WI38 (cell line): ENCODE data around the gene PPME1.
"Not testable (repeated sequence)": the region's sequence is repeated elsewhere in the genome, so short reads cannot be mapped to it uniquely, and the experiment has no call there.

ENCODE experiments used
- H3K4me3 ChIP-seq: 2 replicates; pipeline ENCODE4 v1.5.1; 2011; ENCODE audit warnings: low read depth, mild to moderate bottlenecking, control low read depth, low read length
- TF ChIP-seq, protein P1 (sequence below): IDR thresholded peaks from 2 replicates; pipeline ENCODE4 v1.5.1; 2012; ENCODE audit warnings: low read depth, mild to moderate bottlenecking, control low read depth, low read length

The PPME1 gene

DNA sequence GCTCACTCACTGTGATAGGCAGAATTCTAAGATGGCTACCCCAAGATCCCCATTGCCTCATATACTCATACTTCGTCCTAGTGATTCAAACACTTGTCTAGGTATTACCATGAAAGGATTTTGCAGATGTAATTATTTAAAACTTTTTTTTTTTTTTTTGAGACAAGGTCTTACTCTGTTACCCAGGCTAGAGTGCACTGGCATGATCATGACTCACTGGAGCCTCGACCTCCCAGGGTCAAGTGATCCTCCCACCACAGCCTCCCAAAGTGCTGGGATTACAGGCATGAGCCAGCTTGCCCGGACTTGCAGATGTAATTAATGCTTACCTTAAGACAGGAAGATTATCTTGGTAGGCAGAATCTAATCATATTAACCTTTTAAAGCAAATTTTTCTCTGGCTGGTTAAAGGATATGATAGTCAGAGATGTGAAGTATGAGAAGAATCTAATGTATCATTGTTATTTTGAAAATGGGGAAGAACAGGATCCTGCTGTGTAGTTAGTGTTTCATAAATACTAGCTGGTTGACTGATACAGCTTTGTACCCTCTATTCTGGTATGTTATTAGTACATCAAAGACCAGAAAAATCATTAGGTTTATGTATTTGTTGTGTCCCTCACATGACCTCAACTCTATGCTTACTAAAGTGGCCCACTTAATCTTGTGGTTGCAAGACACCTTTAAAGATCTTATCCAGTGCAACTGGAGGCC lies 35.8 kb upstream of the PPME1 start:
- no peak overlapping the region for H3K4me3 ChIP-seq
- TF ChIP-seq, protein P1, sequence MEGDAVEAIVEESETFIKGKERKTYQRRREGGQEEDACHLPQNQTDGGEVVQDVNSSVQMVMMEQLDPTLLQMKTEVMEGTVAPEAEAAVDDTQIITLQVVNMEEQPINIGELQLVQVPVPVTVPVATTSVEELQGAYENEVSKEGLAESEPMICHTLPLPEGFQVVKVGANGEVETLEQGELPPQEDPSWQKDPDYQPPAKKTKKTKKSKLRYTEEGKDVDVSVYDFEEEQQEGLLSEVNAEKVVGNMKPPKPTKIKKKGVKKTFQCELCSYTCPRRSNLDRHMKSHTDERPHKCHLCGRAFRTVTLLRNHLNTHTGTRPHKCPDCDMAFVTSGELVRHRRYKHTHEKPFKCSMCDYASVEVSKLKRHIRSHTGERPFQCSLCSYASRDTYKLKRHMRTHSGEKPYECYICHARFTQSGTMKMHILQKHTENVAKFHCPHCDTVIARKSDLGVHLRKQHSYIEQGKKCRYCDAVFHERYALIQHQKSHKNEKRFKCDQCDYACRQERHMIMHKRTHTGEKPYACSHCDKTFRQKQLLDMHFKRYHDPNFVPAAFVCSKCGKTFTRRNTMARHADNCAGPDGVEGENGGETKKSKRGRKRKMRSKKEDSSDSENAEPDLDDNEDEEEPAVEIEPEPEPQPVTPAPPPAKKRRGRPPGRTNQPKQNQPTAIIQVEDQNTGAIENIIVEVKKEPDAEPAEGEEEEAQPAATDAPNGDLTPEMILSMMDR: no peak

DNA sequence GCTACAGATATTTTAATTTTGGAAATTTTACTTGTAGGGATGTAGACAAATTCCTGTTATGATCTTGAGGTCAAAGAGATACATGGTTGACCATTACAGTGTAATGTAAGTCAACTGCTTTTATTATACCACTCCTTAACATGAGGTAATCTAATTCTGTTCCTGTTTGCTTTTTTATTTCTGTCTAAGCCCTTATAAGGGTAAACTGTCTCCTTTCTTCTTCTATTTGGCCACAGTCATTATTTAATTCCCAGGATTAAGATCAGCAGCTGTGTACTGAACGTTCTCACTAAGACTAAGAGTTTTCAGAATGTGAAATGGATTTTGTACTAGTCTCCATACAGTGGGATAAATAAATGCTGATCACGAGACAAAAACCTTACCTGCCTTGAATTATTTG lies 33.1 kb upstream of the PPME1 start:
- H3K4me3 ChIP-seq: peak overlapping the region; percentile 32
- TF ChIP-seq, protein P1: no peak

DNA sequence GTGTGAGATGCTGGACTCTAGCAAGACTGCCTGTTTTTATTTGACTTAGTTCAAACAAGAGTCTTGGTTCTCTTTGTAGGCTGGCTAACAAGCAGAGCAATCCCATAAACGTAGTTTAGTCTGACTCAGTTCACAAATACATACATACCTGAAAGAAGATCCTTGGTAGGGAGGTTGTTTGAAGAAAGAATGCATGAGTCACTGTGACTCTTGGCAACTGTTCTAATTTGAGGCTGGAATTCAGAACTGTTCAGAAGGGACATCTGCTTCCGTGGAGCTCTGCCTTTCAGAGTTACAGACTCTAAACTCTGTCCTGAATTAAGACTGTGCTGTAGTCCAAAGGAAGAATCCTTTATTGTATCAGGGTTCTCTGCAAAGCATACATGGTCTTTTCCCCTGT lies 32.5 kb upstream of the PPME1 start:
- H3K4me3 ChIP-seq: no peak overlapping the region; the same call in 1 of the 2 replicates

DNA sequence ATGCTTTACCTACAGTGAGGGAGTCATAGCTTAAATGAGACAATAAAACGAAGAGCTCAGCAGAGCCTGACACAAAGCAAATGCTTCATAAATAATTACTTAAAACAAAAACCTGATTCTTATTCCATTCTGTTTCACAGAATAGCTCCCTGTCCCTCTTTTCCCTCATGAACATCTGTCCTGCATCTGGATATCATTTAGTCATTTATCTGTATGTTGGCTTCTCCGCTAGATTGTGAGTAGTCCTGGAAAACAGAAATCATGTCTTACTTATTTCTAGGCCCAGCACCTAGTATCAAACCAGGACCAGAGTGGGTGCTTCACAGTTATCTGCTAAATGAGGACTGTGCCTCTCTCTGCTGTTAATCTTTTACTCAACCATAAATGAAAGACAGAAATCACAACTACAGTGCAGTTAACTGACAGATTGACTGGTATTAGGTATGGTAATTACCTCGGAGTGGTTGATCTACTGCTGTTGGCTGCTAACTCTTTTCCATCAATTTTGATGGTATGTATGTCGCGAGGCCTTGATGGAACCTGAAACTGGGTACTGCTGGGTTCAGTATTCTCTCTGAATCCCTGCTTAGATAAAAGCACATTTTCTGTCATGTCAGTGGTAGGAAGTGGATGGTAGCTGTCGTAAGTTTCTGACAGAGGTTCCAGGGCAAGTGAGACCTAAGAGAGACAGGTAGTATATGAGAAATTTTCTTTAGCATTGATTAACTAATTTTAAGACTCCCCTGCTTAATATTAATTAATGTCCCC lies 31.8 kb upstream of the PPME1 start:
- TF ChIP-seq, protein P1: no peak
- no peak overlapping the region for H3K4me3 ChIP-seq

More for the DNA sequence above, 32.5 kb upstream of the PPME1 start:
- TF ChIP-seq, protein P1: no peak

DNA sequence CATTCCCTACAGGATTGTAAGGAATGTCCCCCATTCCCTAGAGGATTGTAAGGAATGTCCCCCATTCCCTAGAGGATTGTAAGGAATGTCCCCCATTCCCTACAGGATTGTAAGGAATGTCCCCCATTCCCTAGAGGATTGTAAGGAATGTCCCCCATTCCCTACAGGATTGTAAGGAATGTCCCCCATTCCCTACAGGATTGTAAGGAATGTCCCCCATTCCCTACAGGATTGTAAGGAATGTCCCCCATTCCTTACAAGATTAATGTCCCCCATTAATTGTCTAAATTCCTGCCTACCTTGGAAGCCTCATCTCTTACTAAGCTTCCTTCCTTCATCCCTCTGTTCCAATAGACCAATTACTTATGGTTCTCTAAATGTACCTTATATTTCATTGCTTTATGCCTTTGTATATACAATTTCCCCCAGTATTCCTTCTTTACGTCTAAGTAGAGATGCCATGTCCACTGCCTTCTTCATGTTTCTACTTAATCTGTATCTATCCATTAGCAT lies 31.1 kb upstream of the PPME1 start:
- H3K4me3 ChIP-seq: not testable (repeated sequence)

DNA sequence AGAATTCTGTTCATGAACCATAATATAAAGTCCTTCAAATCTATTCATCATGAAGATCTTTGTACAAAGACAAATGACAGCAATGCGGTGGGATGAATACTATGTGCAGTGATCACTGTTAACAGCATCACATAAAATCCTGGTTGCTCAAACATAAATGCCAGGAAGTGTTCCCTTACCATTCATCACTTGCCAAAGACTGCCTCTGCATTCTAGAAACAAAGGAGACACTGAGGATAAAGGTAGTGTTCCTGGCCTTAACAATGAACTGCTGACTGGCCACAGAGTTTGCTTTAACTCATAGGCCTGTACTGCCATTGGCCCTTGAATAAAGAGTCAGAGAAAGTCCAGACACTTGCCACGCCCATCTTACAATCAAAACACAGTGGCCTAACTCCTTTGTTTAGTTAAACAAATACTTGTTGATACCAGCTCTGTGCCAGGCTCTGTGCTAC lies 29.8 kb upstream of the PPME1 start:
- H3K4me3 ChIP-seq: no peak overlapping the region
- TF ChIP-seq, protein P1: no peak

DNA sequence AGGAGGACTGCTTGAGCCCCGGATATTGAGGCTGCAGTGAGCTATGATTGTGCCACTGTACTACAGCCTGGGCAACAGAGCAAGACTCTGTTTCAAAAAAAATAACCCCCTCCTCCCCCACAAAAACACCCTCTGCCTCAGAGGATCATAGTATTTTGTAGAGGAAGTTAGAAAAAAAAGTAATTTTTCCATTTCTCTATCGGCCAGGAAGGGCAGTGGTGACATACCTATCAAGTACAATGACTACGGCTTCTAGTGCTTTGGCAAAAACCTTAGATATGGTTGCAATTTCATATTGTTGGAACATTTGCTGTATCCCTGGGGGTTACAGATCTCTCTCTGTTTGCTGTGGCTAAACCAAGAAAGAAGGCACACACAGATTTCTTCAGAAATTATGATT lies 29.2 kb upstream of the PPME1 start:
- TF ChIP-seq, protein P1: no peak
- no peak overlapping the region for H3K4me3 ChIP-seq
